Measurements from ENCODE around the gene STUB1.

DNA sequence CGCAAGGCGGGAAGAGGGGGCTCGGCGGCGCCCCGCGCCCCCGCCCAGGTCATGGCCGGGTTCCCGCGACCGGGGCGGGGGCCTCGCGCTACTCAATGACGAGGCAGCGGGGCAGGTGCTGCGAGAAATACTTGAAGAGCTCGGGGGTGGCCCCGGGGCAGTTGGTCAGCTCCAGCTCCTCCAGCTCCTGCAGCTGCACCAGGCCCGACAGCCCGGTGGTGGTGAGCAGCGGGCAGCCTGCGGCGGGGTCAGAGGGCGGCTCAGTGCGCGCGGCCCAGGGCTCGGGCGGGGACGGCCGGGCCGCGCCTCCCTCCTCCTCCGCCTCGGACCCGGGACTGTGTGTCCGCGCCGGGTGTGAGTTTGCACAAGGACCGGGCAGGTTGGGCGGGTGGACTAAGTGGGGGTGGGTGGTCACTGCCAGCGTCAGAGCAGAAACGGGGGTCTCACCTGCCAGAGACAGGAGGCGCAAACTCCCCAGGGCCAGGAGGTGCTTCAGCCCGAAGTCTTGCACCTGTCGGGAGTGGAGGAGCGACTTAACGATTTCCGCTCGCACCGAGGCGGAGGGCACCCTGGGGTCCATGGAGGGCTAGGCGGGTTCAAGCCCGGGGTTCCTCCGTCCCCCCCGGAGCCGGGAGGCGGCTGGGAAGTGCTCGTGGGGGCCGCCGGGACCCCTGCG, 14.1 kb downstream of the STUB1 start:
- TF ChIP-seq, protein P1, sequence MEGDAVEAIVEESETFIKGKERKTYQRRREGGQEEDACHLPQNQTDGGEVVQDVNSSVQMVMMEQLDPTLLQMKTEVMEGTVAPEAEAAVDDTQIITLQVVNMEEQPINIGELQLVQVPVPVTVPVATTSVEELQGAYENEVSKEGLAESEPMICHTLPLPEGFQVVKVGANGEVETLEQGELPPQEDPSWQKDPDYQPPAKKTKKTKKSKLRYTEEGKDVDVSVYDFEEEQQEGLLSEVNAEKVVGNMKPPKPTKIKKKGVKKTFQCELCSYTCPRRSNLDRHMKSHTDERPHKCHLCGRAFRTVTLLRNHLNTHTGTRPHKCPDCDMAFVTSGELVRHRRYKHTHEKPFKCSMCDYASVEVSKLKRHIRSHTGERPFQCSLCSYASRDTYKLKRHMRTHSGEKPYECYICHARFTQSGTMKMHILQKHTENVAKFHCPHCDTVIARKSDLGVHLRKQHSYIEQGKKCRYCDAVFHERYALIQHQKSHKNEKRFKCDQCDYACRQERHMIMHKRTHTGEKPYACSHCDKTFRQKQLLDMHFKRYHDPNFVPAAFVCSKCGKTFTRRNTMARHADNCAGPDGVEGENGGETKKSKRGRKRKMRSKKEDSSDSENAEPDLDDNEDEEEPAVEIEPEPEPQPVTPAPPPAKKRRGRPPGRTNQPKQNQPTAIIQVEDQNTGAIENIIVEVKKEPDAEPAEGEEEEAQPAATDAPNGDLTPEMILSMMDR (IDR thresholded peaks at IDR 0.05), result no peak
- TF ChIP-seq POLR2A (IDR thresholded peaks at IDR 0.05), result no peak
- TF ChIP-seq POLR2AphosphoS5 (IDR thresholded peaks at IDR 0.05; ENCODE audit: insufficient read depth in 1 of 2, low read depth in 1 of 2), result no peak

Measured in vagina (tissue), 2 donors.